GM12872 (cell line): ENCODE results near the gene RFX2.

Experiments
- CTCF ChIP-seq: IDR thresholded peaks from 3 replicates; pipeline ENCODE4 v1.5.1; 2011; ENCODE audit warnings: low read depth, mild to moderate bottlenecking, low read length, moderate library complexity; ENCODE audit not compliant: insufficient read depth

RFX2 gene

GRCh38 chr19:6073858-6074708 lies 36.2 kb downstream of the RFX2 start:
- TF ChIP-seq CTCF: no peak

DNA sequence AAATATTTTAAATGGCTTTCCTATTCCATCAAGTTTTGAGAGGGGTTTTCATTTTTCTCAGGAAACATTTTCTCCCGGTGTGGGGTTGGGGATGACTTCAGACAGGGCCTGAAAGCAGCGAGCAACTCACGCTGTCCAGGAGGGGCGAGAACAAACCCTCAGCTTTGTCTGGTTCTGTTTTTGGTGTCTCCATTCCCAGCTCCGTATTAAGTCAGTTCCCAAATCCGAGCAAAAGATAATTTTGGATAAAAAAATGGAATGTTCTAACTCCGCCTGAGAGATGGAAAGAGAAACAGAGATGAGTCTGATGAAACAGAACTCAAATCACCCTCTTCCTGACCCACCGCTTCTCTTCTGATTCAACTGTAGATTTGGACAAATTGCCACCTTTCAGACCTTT lies 38.4 kb downstream of the RFX2 start:
- no peak for TF ChIP-seq CTCF

DNA sequence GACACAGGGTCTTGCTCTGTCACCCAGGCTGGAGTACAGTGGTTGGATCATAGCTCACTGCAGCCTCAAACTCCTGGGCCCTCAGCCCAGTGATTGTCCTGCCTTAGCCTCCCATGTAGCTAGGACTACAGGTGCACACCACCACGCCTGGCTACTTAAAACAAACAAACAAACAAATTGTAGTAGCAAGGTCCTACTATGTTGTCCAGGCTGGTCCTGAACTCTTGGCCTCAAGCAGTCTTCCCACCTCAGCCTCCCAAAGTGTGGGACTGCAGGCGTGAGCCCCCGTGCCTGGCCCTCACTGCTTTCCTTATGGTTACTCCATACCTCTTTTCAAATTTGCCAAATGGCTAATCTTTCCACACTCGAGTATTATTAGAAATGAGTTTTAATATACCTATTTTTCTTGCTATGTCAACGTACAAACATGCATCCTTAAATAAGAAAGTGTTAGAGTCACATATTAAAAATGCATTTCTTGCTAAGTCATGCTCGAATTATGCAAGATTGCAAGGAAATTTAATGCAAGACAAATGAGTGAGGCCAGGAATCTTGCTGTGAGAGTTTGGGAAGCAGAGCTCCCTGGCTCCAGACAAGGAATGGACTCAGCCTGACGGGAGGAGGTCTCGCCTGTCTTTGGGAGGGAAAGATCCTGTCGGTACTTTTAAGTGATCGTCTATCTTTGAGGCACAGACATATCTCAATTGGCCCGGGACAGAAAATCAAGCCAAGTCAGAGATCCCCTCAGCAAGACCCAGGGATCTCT lies 39.4 kb downstream of the RFX2 start:
- TF ChIP-seq CTCF: no peak

GRCh38 chr19:6070207-6070681 lies 40.1 kb downstream of the RFX2 start:
- no peak for TF ChIP-seq CTCF

GRCh38 chr19:6069268-6069791 lies 41.0 kb downstream of the RFX2 start:
- no peak for TF ChIP-seq CTCF

- TF ChIP-seq CTCF: no peak
Measured at GRCh38 chr19:6068711-6069110, 41.6 kb downstream of the RFX2 start.

GRCh38 chr19:6067975-6068374 lies 42.3 kb downstream of the RFX2 start:
- no peak for TF ChIP-seq CTCF
